ENCODE data around the gene MBOAT7.
"Not testable (repeated sequence)": the region's sequence is repeated elsewhere in the genome, so short reads cannot be mapped to it uniquely, and the experiment has no call there.

MBOAT7 gene

DNA sequence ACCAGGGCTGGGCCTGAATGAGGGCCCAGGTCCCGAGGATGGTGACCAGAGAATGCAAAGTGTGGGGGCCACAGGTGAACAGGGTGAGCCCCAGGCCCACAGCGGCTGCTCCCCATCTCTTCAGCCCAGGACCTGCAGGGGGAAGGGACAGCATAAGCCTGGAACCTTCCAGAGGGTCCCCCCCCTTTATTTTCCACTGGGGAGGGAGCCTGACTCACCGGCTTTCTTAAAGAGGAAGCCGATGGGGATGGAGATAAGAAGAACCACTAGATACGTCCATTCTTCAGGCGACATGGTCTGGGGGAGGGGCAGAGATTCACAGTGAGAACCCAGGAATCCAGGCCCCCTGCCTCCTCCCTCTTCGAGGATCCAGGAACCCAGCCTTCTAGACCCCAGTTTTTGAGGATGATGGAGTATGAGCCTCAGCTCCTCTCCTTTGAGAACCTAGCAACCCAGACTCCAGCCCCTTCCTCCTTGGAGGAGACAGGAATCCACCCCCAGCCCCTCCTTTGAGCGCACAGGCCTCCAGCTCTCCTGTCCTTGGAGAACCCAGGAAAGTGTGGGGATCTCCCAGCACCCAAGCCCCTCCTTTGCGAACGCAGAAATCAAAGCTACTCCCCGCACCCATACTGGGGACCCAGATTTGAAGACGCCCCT lies 1.0 kb downstream of the MBOAT7 start:
- no peak for DNase-seq (ENCODE audit: low read depth)

DNA sequence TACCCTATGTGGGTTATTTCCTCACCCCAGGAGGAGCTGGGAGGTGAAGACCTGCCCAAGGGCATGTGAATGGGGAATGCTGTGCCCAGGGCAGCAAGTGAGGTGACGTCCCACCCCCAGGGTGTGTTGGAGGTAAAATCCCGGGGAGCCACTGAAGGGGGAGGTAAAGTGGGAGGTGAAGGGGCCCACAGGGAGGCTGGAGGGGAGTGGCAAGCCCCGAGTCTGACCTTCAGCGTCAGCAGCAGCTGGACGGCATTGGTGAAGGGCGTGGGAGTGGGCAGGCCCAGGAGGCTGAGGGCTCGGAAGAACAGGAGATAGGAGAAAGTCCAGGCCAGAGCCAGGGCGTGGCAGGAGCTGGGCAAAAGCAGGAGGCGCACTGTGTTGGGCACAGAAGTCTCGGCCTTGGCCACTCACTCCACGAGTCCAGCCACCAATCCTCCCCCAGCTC lies 2.4 kb downstream of the MBOAT7 start:
- DNase-seq (ENCODE audit: low read depth) = no peak

GRCh38 chr19:54186351-54186750 lies 3.0 kb downstream of the MBOAT7 start:
- DNase-seq (ENCODE audit: low read depth) = no peak

DNA sequence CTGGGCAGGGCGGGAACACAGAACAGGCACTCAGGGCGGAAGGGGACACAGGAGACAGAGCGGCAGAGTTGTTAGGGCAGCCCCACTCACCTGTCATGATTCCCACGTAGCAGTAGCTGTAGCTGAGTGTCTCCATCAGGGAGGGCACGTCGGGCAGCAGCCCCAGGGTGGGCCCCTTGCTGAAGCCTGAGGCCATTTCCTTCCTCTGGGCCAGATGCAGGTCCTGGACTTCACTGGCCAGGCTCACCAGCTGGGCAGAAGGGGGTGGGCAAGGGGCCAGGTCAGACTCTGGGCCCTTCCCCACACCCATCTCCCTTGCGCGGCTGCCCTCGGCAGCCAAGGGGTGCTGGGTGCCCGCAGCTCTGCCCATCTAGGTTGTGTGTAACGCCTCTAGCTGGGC lies 5.9 kb downstream of the MBOAT7 start:
- DNase-seq (ENCODE audit: low read depth) = no peak

GRCh38 chr19:54181894-54182293 lies 7.5 kb downstream of the MBOAT7 start:
- DNase-seq (ENCODE audit: low read depth) = not testable (repeated sequence)

GRCh38 chr19:54180691-54181091 lies 8.7 kb downstream of the MBOAT7 start:
- DNase-seq (ENCODE audit: low read depth) = no peak

DNA sequence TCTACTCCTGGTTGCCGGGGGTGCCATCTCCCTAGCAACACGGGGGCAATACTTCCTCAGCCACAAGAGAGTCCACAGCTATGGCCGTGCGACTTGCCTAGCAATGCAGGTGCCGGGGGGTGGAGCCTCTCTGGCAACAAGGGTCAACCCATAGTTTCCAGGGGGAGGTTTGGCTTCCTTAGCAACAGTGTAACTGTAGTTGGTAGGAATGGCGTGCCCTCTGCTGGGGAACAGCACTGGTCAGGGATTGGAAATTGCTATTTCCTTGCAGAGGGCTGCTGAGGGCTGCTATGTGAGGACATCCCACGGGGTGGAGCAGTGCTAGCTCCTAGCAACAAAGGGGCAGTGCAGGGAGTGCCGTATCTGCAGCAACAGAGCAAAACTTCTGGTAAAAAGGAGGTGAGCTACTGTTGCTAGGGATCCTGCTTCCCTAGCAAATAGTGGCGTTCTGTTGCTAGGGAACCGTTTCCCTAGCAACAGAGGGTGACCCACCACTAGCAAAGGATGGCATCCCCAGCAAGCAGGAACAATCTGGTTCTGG lies 9.4 kb downstream of the MBOAT7 start:
- DNase-seq (ENCODE audit: low read depth) = no peak

DNA sequence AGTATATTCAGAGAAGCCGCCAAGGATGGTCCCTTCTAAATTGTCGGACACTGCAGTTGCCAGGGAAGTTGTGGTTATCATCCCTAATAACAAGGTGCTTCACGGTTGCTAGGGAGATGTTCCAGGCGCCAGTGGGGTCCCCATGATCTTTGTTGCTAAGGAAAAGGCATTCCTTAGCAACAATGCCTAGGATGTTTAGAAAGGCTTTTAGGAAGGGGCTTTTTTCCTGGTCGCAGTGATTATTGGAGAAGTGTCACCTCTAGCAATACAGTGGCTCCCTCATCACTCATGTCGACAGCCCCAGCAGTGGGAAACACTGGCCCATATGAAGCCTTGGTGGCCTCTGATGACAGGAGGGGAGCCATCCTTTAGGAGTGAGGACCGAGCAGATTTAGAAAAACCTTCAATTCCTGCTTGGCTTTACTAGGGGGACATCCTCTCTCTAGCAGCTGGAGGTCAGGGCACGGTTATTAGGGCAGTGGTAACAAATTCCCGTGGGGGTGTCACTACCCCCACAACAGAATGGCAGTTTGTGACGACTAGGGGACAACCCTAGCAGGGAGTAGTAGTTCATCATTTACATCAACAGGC lies 10.0 kb downstream of the MBOAT7 start:
- DNase-seq (ENCODE audit: low read depth) = no peak

DNA sequence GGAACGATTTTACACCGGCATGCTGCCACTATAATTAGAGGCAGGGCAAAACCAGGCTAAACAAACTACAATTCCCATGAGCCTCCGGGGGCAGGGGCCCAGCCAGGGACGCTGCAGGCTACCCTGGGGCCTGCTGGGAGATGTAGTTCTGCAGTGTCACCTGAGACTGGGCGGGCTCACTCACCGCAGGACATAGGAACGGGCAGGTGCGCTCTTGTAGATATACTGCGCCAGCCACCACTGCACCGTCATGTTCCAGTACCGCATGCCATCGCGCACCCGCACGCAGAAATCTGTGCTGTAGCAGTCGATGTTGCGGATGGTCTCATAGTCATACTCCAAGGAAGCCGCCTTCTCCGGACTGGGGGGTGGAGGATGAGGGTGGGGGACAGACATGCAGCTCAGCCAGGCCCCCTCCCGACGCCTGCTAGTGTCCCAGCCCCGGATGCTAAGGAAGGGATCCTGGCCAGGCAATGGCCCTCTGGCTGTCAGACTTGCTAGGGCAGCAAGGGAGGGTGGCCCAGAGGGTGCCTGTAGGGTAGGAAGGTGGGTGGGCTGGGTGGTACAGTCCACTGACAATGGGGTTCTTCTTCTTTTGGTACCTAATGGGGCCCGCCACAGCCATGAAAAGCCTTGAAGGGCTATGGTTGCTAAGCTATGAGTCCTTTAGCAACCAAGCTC lies 10.7 kb downstream of the MBOAT7 start:
- no peak for DNase-seq (ENCODE audit: low read depth)

GRCh38 chr19:54173951-54174834 lies 15.2 kb downstream of the MBOAT7 start:
- DNase-seq (ENCODE audit: low read depth) = no peak

- no peak for DNase-seq (ENCODE audit: low read depth)
These were observed 16.1 kb downstream of the MBOAT7 start for GRCh38 chr19:54173359-54173699.

DNA sequence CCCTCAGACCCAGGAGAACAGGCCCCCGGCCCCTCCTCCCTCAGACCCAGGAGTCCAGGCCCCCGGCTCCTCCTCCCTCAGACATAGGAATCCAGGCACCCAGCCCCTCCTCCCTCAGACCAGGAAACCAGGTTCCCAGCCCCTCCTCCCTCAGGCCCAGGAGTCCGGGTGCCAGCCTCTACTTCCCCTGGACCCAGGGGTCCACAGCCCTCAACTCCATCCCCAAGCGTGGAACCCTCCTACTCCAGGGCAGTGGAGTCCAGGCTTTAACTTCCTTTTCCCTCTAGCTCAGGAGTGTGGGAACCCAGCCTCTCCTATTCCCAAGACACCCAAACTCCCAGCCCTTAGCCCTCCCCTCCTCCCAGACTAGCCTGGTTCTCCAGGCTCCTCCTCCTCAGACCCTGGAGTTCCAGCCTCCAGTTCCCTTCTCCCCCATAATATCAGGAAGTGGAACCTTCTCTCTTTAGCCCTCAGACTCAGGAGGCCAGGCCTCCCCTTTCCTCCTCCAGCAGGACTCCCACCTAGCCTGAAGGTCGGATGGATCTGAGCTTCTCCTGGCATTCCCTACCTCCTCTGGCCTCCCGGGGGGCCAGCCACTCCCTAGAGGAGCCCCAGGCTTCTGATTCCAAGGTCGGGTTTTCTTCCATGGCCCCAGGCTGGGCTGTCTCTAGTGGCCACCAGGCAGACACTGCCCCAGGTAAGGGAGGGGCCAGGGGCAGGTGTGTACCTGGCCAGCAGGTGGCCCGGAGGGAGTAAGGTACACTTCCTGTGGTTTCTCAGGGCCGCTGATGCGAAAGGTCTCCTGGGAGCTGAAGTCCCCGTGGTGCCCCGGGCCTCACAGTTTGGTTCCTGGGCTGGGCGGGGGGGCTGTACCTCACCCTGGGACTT lies 16.7 kb downstream of the MBOAT7 start, which contains the start of gene TMC4:
TSS of gene TMC4 (minus strand) at position 690 of the 888 bp plus-strand sequence. CDS start at position 647, 43 bp downstream.
- no peak for DNase-seq (ENCODE audit: low read depth)

- not testable (repeated sequence) for DNase-seq (ENCODE audit: low read depth)
These were observed 17.5 kb downstream of the MBOAT7 start for GRCh38 chr19:54171736-54172431.

GRCh38 chr19:54169149-54169740 lies 20.1 kb downstream of the MBOAT7 start:
- DNase-seq (ENCODE audit: low read depth) = no peak

DNA sequence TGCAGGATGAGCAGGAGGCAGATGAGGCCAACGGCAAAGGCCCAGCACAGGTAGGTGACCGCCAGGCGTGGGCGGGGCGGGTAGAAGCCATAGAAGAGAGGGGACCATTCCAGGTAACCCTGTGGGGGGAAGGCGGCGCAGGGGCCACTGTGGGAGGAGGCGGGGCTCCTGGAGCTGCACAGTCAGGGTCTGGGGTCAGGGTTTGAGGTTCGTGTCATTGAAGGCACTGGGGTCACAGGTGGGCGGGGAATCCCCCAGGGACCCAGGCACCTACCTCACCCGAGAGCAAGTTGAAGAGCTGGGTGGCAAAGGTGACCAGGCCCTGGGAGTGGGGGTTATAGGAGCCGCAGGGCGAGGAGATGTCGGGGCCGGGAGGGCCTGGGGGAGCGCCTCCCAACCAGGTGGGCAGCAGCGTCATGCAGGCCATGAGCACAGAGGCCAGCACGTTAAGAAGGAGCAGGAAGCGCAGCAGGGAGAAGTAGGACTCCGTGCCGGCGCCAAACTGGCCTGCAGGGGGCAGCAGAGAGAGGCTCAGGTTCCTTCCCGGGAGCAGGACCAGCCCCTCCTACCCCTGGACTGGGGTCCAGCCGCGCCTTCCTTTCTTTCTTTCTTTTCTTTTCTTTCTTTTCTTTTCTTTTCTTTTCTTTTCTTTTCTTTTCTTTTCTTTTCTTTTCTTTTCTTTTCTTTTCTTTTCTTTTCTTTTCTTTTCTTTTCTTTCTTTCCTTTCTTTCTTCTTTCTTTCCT lies 21.0 kb downstream of the MBOAT7 start:
- DNase-seq (ENCODE audit: low read depth) = no peak

DNA sequence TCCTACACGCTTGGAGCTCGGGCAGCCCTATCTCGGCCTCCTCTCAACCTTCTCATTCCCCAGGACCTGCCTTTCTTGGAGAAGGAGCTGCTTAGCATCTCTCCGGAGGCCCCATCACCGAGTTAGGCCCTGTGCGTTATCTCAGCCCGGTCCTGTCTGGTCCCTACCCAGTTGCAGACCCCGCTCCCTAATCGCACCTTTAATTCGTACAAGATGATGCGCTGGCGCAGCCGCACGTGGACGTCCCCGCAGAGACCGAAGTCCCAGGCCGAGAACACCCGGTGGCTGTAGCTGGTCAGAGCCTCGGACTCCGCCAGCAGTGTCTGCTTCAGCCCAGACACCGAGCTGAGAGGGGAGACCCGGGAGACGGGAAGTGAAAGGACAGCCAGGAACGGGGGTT lies 24.2 kb downstream of the MBOAT7 start:
- DNase-seq (ENCODE audit: low read depth) = no peak

GRCh38 chr19:54164369-54165068 lies 24.9 kb downstream of the MBOAT7 start:
- DNase-seq (ENCODE audit: low read depth) = no peak

DNA sequence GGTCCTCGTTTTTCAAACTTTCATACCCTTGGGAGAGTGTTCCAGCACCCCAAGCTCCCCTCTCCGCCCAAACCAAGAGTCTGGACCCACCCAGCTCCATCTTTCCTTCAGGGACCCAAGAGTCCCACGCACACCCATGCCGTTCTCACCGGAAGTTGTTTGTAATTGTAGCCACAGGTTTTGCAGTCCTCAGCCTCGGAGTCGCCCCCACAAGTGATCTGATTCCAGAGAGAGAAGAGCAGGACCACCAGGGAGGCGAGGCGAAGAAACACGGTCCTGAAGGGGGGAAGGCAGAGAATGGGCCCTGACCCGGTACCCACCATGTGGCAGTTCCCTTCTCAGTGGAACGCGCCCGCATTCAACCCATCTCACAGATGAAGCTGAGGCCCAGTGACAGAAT lies 26.5 kb downstream of the MBOAT7 start:
- DNase-seq (ENCODE audit: low read depth) = no peak
